ENCODE measurements around the gene ESR1.

- TF ChIP-seq, protein P1, sequence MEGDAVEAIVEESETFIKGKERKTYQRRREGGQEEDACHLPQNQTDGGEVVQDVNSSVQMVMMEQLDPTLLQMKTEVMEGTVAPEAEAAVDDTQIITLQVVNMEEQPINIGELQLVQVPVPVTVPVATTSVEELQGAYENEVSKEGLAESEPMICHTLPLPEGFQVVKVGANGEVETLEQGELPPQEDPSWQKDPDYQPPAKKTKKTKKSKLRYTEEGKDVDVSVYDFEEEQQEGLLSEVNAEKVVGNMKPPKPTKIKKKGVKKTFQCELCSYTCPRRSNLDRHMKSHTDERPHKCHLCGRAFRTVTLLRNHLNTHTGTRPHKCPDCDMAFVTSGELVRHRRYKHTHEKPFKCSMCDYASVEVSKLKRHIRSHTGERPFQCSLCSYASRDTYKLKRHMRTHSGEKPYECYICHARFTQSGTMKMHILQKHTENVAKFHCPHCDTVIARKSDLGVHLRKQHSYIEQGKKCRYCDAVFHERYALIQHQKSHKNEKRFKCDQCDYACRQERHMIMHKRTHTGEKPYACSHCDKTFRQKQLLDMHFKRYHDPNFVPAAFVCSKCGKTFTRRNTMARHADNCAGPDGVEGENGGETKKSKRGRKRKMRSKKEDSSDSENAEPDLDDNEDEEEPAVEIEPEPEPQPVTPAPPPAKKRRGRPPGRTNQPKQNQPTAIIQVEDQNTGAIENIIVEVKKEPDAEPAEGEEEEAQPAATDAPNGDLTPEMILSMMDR (IDR thresholded peaks at IDR 0.05): no peak
- TF ChIP-seq POLR2AphosphoS5 (IDR thresholded peaks at IDR 0.05): no peak
- no peak for TF ChIP-seq EP300 (IDR thresholded peaks at IDR 0.05)
- TF ChIP-seq POLR2A (IDR thresholded peaks at IDR 0.05): no peak
Observed at GRCh38 chr6:152118678-152119077, 311.2 kb downstream of the ESR1 start.

Measured in suprapubic skin (tissue), 4 donors.